ENCODE data around the gene TARS2.

TARS2 gene

GRCh38 chr1:150543500-150544143 is 56.4 kb downstream of the TARS2 start:
- DNase-seq, result no peak

GRCh38 chr1:150544204-150544603 is 57.0 kb downstream of the TARS2 start:
- DNase-seq, result no peak

- DNase-seq, result no peak
Observed at GRCh38 chr1:150545486-150546032, 58.3 kb downstream of the TARS2 start.

- no peak for DNase-seq
Observed at GRCh38 chr1:150546294-150546937, 59.2 kb downstream of the TARS2 start.

- no peak for DNase-seq
Observed at GRCh38 chr1:150548324-150548631, 61.1 kb downstream of the TARS2 start.

- no peak for DNase-seq
Observed at GRCh38 chr1:150548632-150549495, 61.6 kb downstream of the TARS2 start, which contains the start of gene ADAMTSL4. Gene ADAMTSL4, plus strand, starts transcription at chr1:150549408. Its CDS starts 2,881 bp downstream, at chr1:150552289.

GRCh38 chr1:150549496-150550221 is 62.4 kb downstream of the TARS2 start:
- no peak for DNase-seq

GRCh38 chr1:150550222-150551050 is 63.2 kb downstream of the TARS2 start:
- DNase-seq, result no peak

- DNase-seq, result no peak
Observed at GRCh38 chr1:150551051-150551783, 64.0 kb downstream of the TARS2 start.

- DNase-seq, result no peak
Observed at GRCh38 chr1:150551784-150552127, 64.5 kb downstream of the TARS2 start.

GRCh38 chr1:150552128-150552910 is 65.1 kb downstream of the TARS2 start:
- no peak for DNase-seq

GRCh38 chr1:150552911-150553289 is 65.7 kb downstream of the TARS2 start:
- DNase-seq, result no peak

GRCh38 chr1:150553392-150554085 is 66.3 kb downstream of the TARS2 start:
- no peak for DNase-seq

GRCh38 chr1:150554086-150554452 is 66.8 kb downstream of the TARS2 start:
- no peak for DNase-seq

- no peak for DNase-seq
Observed at GRCh38 chr1:150555198-150555970, 68.2 kb downstream of the TARS2 start.

- DNase-seq, result no peak
Observed at GRCh38 chr1:150555971-150556865, 69.0 kb downstream of the TARS2 start.

- DNase-seq, result no peak
Observed at GRCh38 chr1:150557065-150557600, 69.9 kb downstream of the TARS2 start.
